GM18526 (cell line): ENCODE data around the gene SP2.

Experiments
- POLR2A ChIP-seq: IDR thresholded peaks from 3 replicates; pipeline ENCODE4 v1.6.1; 2011; ENCODE audit not compliant: insufficient read length; ENCODE audit errors: extremely low read depth

SP2 gene

DNA sequence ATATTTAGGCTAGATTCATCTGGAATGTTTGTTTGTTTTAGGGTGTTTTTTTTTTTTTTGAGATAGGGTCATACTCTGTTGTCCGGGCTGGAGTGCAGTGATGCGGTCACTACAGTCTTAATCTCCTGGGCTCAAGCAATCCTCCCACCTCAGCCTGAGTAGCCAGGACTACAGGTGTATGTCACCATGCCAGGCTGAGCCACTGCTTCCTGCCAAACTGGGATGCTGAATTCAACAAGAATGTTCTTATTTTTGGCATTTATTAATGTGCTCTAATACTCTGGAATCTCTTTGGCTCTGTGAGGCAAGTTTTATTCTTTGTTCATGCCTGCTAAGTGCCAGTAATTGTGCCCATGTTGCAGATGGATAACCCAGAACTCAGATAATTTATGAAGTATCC, 21.5 kb downstream of the SP2 start:
- no peak for TF ChIP-seq POLR2A

DNA sequence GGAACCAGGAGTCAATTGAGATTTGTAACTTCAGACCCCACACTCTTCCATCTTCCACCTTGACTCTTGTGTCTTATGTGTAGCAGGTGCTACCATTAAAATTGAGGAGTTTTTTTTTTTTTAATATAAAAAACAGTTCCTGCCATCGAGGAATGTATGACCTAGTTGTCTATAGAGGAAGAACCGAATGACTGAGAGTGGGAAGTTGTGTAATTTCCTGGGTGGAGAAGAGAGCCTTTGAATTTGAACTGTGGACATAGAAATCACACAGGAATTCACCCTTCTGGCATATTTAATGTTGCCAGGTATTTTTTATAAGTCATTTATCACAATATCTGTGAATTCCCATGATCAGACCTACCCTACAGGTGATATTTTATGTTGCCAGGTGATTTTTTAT, 22.0 kb downstream of the SP2 start:
- TF ChIP-seq POLR2A = no peak

DNA sequence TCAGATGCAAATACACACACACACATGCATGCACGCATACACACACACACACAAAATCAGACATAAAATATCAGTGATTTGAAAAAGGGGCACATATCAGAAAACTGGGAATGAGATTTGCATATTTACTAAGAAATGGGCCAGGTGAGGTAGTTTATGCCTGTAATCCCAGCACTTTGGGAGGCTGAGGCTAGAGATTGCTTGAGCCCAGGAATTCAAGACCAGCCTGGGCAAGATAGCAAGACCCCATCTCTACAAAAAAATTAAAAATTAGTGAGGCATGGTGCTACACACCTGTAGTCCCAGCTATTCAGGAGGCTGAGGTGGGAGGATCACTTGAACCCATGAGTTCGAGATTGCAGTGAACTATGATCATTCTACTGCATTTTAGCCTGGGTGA, 23.0 kb downstream of the SP2 start:
- no peak for TF ChIP-seq POLR2A

DNA sequence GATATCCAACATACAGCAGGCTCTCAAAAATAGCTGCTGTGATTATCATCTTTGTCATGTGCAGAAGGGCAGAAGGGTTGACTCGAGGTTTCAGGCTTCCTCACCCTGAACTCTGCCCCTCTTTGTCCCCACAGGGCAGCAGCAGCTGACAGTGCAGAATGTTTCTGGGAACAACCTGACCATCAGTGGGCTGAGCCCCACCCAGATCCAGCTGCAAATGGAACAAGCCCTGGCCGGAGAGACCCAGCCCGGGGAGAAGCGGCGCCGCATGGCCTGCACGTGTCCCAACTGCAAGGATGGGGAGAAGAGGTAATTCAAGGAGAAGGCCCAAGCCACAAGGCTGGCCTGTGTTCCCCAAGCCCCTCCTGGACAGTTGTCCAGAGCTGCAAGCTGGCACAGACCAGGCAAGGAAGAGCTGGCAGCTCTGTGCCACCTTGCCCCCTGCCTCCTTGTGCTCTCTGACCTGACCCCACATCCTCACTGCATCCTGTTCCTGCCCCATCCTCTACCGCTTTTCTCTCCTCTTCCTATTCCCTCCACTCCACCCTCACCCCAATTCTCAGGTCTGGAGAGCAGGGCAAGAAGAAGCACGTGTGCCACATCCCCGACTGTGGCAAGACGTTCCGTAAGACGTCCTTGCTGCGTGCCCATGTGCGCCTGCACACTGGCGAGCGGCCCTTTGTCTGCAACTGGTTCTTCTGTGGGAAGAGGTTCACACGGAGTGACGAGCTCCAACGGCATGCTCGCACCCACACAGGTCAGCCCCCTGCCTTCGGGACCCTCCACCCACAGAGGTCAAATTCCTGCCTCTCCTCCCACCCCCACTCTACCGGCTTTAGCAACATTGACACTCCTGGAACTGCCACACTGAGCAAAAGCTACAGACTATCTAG, 29.0 kb downstream of the SP2 start:
- TF ChIP-seq POLR2A = no peak

DNA sequence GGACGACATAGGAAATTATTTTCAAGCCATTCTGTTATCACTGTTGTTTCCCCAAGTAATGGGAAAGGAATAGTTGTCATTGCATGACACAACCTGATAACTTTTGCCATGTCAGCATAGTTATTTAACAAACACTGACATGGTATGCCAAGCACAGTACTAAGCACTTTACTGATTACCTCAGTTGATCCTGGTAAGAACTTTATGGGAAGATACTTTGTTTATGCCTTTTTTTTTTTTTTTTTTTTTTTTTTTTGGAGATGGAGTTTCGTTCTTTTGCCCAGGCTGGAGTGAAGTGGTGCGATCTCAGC, 29.6 kb downstream of the SP2 start:
- no peak for TF ChIP-seq POLR2A

DNA sequence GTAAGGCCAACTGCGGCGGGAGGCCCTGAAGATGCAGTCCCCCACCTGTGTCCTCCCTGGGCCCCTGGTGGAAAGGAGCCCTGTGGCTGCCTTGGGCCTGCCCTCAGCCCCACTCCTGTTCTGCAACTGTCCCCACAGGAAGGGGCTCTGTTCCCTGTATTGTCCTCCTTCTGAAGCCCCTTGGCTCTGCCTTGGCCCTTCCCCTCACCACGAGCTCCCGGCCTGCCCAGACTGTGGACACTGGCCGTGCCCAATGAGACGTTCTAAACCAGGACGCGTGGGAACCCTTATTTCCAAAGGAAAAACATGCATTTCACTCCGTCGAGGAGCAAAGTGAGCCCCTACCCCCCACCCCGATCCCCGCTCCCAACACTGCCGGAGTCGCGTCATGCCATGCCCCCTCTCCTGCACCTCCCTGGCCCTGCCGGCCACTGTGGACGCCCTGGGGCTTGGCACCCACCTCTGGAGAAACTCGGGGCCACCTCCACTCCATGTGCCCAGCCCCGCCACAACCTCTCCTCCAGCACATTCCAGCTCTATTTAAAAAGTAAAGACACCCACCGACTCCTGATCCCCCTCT, 31.9 kb downstream of the SP2 start:
- TF ChIP-seq POLR2A = no peak

DNA sequence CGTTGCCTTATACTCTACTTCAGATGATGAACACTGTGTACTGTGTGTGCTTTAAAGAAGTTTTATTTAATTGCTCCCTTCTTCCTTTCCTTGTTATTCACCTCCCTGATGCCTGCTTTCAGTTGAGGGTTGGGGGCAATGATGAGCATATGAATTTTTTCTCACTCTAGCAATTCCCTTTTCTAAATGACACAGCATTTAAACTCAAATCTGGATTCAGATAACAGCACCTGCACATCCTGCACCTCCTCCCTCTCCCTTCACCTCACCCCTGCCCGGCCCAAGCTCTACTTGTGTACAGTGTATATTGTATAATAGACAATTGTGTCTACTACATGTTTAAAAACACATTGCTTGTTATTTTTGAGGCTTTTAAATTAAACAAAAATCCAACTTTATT, 32.4 kb downstream of the SP2 start:
- no peak for TF ChIP-seq POLR2A

DNA sequence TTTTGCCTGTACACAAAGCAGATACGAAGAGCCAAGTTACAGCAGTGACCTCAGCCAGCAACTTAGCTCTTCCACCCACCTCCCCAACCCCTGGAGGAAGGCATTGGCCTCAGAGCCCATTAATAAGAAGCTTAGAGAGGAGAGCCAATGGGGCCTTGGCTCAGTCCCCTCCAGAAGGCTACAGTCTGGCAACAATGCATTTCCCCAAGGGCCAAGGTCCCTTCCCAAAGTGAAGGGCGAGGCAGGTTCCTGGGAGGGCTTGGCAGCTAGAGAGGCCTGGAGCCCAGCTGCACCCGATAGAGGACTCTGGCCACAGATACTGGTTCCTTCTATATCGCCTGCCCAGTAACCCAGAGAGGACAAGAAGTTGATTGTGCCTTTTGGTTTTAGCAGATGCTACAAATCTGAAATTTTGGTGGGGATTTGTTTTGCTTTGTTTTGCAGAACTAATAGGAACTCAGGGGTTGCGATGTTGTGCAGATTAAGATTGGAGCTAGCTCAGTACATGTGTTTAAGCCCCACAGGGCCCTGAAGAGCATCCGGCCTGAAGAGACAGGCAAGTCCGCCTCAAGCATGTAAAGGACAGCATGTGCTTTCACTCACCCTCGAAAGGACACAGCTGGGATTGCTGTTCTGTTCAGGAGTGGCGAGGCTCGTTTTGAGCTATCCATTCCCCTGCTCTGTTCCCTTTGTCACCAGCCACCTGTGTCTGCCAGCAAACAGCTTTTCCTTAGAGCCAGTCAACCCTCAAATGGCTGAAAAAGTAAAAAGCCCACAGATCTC, 33.4 kb downstream of the SP2 start:
- TF ChIP-seq POLR2A = no peak

DNA sequence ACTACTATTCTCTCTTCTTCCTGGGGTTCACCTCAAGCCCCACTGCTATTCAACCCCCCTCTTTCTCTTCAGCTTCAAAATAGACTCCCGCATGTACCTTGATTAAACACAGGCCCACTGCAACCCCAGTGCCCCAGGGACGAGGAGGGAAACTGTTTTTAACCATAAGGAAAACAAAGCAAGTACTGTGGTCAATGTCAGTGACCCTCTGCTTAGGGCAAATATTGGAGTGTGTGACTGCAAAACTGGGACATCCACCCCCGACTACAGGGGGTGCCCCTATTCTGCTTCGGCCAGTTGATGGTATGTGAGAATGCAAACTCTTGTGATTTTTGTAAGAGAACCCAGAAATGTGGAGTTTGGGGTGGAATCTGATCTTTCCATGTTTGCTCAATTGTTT, 35.8 kb downstream of the SP2 start:
- no peak for TF ChIP-seq POLR2A

DNA sequence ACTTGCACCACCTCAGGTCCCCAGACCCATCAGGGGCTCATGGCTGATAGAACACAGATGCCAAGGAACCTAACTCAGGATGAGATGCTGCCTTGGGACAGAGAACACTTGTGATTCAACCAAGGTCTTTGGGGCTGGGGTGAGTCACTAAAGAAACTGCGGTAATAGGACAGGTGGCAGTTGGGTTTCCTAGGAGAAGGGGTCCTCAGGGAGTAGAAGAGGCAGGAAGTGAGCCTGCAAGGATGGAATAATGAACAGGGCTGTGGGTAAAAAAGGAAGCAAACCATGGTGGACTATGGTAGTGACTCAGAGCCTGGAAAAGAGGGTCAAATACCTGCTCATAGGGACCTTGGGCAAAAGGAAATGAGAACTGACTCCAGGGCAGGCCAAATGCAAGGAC, 38.8 kb downstream of the SP2 start:
- no peak for TF ChIP-seq POLR2A

DNA sequence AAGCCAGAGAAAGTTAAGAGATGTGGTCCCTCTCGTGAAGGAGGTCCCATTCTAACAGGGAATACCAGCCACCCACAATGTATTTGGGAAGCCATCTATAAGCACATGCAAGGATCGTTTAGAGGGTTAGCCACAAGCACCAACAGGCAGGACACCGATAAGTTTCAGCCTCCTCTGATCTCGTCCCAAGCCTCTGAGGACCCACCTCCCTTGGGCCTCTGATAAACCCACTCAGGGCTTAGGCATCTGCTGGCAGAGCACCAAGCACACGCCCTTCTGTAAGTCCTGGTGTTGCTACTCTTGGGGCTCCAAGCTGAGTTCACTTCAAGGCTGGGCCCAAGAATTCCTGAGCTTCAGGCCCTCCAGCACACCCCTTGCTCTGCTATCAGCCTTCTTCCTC, 39.9 kb downstream of the SP2 start:
- no peak for TF ChIP-seq POLR2A

DNA sequence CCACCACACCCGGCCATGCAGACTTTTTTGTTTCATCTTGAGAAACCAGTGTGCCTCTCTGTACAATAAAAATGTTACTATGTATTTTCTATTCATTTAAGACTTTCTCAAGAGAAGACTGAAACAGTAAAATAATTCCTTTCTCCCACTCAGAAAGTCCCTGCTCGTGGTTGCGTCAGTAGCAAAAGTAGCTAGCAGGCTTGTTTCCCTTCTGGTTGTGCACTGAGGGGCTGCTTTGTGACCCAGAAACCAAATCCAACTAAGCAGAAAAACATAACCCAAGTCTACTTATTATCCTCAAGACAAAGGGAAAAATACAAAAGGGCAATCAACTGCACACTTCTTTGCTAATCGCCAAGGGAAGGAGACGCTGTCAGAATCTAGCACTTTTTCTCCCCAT, 41.9 kb downstream of the SP2 start:
- no peak for TF ChIP-seq POLR2A

DNA sequence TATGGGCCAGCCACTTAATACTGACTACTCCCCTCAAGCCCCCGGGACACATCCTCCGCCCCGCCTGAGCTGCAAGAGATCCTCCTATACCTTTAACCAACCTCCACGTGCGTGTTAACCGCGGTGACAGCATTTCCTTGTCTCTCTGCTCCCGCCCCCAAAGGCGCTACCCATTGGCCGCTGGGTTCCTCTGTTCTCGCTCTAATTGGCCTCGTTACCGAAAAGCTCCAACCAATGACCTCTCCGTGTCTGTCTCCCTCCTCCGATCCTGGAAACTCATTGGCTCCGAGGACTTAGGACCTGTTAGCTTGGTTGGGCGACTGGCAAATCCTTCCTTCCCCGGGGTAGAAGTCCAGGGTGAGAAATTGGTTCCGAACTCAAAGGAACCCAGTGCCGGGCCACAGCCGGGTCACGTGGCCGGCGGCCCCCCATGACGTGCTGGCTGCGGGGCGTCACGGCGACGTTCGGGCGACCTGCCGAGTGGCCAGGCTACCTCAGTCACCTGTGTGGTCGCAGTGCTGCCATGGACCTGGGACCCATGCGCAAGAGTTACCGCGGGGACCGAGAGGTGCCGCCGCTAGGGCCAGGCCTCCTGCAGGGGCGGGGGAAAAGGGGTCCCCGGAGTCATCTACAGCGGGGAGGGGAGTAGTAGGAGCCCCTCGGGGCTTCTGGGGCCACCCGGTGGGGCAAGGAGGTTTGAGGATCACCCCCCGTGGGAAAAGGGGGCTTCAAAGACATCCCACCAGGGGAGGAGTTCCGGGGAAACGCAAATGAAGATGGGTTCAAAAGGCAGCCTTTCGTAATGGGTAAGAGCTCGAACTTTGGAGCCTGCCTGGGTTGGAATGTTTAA, 45.4 kb downstream of the SP2 start, which contains the start of gene PNPO:
PNPO (plus strand) TSS at position 326 of the 850 bp plus-strand sequence; CDS start at position 431, 105 bp downstream.
- TF ChIP-seq POLR2A = peak; percentile 62

DNA sequence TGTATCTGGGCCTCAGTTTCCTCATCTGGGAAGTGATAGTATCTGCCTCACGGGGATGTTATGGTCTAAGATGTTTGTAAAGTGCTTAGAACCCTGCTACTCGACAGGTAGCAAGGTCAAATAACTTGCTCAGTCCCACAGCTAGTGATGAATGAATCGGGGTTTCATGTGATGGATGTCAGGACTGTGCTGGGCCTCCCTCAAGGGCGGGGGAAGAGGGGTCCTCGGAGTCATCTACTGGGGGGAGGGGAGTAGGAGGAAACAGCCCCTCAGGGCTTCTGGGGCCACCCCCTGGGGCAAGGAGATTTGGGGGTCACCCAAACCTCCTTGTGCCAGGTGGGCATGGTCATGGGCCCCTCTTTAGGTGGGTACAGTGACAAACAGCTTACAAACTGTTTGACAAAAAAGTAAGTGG, 46.1 kb downstream of the SP2 start:
- no peak for TF ChIP-seq POLR2A

DNA sequence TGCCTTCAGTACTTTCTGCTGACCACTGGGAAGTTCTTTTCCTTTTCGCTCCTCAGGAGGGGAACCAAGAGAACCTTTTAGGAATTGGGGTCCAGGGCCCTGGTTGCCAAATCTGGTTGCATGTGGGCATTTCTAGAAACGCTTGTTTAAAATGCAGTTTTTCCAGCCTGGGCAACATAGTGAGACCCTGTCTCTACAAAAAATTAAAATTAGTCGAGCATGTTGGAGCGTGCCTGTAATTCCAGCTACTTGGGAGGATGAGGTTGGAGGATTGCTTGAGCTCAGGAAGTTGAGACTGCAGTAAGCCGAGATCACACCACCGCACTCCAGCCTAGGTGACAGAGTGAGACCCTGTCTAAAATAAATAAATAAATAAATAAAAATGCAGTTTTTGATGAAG, 46.5 kb downstream of the SP2 start:
- TF ChIP-seq POLR2A = no peak
